LNCAP (cell line): ENCODE measurements around the gene GALK2.

Source experiments
- TF ChIP-seq, protein P1 (sequence below): fragments of 450-650 bp; IDR thresholded peaks from 2 replicates; pipeline ENCODE4 v1.5.1; 2017; ENCODE audit warnings: mild to moderate bottlenecking

Gene GALK2

DNA sequence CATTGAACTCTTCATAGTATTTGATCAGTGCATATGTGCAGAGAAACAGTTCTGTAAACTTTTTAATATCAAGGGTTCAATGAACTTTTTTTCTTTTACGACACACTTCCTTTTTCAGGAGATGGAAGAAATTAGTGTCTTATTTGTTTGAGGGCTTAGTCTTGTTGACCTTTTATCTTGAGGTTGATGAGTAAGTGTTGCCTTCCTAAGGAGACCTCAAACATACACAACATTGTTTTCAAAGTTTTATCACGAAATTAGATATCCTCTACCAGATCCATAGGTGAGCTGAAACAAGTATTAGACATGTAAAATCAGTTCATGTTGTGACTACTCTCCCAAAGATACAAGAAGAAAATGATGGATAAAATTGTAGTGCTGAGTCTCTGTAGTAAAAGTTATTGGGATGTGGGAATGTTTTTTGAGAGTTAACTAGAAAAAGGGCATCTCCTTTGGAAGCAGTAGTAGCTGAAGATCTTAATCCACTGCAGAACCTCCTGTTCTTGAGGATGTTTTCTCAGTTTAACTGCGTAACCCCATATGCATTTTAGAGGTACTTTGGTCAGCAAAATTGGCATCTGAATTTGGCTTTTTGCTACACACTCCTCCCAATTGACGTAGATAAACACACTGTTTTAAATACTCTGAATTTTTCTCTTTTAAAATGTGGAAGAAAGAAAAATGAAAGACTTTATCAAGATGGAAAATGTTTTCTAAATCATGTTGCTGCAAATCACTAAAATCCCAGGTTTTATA, 116.8 kb downstream of the GALK2 start:
- TF ChIP-seq, protein P1, sequence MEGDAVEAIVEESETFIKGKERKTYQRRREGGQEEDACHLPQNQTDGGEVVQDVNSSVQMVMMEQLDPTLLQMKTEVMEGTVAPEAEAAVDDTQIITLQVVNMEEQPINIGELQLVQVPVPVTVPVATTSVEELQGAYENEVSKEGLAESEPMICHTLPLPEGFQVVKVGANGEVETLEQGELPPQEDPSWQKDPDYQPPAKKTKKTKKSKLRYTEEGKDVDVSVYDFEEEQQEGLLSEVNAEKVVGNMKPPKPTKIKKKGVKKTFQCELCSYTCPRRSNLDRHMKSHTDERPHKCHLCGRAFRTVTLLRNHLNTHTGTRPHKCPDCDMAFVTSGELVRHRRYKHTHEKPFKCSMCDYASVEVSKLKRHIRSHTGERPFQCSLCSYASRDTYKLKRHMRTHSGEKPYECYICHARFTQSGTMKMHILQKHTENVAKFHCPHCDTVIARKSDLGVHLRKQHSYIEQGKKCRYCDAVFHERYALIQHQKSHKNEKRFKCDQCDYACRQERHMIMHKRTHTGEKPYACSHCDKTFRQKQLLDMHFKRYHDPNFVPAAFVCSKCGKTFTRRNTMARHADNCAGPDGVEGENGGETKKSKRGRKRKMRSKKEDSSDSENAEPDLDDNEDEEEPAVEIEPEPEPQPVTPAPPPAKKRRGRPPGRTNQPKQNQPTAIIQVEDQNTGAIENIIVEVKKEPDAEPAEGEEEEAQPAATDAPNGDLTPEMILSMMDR: no peak

DNA sequence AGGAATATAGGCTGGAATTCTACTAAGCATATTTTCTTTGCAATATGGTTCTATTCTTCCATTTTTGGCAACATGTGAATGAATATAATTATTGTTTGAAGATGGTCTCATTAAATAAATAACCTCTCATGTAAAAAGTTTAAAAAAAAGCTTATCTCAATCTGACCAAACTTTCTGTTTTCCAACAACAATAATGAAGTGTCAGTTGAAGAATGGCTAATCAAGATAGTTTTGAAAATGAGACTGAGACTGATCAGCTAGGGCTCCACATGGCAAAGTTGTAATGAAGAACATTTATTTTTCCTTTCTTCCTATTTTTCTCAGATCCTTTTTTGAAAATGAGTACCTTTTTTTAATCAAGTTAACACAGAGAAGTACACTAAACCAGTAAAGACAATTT, 117.4 kb downstream of the GALK2 start:
- TF ChIP-seq, protein P1: no peak

DNA sequence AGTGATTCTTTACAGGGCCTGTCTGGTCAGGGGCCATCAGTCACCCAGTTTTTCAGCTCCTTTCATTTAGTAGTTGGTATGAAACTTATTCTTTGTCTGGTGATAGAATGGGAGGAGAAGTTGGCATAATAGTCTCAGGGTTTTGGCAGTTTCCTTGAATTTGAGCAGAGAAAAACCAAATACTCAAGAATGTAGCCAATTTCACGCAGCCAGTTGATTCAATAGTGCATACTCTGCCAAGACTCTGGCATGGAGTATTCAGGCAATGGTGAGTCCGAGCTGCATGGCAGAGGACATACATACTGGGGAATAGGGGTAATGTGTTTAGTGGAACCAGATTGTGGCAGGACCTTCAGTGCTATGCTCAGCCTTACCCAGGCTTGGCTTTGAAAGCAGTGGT, 118.3 kb downstream of the GALK2 start:
- TF ChIP-seq, protein P1: no peak

DNA sequence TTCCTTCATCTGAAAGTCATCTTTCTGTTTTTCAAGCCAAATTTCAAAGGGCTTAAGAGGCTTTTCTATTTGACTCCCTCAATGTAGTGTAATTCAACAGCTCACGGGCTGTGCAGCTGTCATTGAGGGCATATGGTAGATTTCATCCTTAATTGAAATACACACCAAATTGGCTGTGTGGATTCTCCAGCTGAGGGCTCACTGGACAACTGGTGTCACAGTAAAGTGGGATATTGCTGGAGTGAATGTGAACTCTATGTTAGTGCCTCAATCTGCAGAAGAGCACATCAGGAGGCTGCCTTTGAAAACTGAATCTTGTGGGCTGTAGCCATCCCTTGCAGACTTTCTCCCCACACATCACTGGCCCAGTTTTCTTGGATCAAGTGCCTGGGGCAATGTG, 120.1 kb downstream of the GALK2 start:
- TF ChIP-seq, protein P1: no peak

DNA sequence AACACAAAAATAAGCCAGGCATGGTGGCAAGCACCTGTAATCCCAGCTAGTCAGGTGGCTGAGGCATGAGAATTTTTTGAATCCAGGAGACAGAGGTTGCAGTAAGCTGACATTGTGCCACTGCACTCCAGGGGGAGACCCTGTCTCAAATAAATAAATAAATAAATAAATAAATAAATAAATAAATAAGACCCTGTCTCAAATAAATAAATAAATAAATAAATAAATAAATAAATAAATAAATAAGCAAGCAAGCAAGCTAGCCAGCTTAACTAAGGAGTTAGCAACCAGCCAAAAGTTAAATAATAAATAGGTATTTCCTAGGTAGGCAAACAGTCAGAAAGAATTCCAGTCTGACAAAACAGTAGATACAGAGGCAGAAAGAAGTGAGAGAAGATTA, 123.9 kb downstream of the GALK2 start:
- TF ChIP-seq, protein P1: no peak

DNA sequence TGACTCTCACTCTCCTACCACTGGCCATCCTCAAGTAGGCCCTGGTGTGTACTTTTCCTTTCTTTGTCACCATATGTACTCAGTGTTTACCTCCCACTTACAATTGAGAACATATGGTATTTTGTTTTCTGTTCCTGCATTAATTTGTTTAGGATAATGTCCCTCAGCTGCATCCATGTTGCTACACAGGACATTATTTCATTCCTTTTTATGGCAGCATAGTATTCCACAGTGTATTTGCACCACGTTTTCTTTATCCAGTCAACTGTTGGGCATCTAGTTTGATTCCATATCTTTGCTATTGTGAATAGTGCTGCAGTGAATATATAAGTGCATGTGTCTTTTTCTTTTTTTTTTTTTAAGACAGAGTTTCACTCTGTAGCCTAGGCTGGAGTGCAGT, 126.2 kb downstream of the GALK2 start:
- TF ChIP-seq, protein P1: no peak

DNA sequence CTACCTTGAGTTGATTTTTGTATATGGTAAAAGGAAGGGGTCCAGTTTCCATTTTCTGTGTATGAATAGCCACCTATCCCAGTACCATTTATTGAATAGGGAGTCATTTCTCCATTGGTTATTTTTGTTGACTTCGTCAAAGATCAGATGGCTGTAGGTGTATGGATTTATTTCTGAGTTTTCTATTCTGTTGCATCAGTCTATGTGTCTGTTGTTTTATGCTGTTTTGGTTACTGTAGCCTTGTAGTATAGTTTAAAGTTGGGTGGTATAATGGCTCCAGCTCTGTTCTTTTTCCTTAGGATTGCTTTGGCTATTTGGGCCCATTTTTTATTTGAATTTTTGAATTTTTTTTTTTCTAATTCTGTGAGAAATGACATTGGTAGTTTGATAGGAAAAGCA, 127.5 kb downstream of the GALK2 start:
- TF ChIP-seq, protein P1: no peak

DNA sequence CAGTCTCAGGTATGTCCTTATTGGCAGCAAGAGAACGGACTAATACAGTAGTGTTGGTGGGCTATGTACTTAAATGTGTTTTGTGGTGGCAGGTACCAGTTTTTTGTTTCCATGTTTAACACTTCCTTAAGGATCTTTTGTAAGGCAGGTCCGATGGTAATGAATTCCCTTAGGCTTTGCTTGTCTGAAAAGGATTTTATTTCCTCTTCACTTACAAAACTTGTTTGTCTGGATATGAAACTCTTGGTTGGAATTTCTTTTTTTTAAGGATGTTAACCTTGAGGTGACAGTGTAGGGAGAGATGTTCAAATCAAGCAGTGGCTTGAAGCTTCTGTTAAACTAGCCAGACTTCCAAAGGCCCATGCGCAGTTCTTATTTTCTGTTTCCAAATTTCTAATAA, 130.8 kb downstream of the GALK2 start:
- TF ChIP-seq, protein P1: no peak
